ENCODE data around the gene DRD3. TPM values are rescaled to one million over a fixed set of nuclear protein-coding genes. Genes with fewer than 3 reads are reported as not detected.
A peak's percentile ranks its signal among the peaks of the same experiment; 100 is the strongest.

DRD3 gene
- total and polyA plus RNA-seq, 4 donors = not detected

- WGBS = 10% methylated on average over 2 of the region's 2 CpGs
- H3K9me3 ChIP-seq (ENCODE audit: control insufficient read depth in 4 of 4, low read length in 3 of 4) = peaks cover 0 to under 1% (median 0%) of the 10 kb centered on the region in 4 donors
- no peaks in the 10 kb centered on the region for H3K36me3 ChIP-seq (ENCODE audit: control insufficient read depth in 4 of 4, insufficient read depth in 3 of 4, low read depth in 1 of 4, low read length in 3 of 4)
- H3K27ac ChIP-seq (ENCODE audit: low read depth in 1 of 2, low read length in 2 of 2) = no peak overlapping the region
- H3K4me3 ChIP-seq (ENCODE audit: low read depth in 1 of 3, low read length in 3 of 3) = no peak overlapping the region
- peaks cover 0 to 3% (median 0%) of the 10 kb centered on the region in 4 donors for H3K27me3 ChIP-seq (ENCODE audit: control insufficient read depth in 4 of 4, insufficient read depth in 4 of 4, low read length in 3 of 4)
- H3K4me1 ChIP-seq (ENCODE audit: control insufficient read depth in 4 of 4, insufficient read depth in 4 of 4, low read length in 3 of 4) = no peaks in the 10 kb centered on the region
- DNase-seq (ENCODE audit: low spot score) = no peak
- no peak overlapping the region for H3K9ac ChIP-seq (ENCODE audit: low read depth in 1 of 2, low read length in 2 of 2)
- TF ChIP-seq FOXA1 (IDR thresholded peaks at IDR 0.05) (no peak), CTCF (IDR thresholded peaks at IDR 0.05; ENCODE audit: low read depth, low read length, missing input control) (peak; percentile 34), RAD21 (IDR thresholded peaks at IDR 0.05) (peak; percentile 50 to 67)
These were observed 723 bp upstream of the DRD3 start for GRCh38 chr3:114179575-114179974.

- DNase-seq (ENCODE audit: low spot score) = no peak
- no peak overlapping the region for H3K27ac ChIP-seq (ENCODE audit: low read depth in 1 of 2, low read length in 2 of 2)
- H3K4me1 ChIP-seq (ENCODE audit: control insufficient read depth in 4 of 4, insufficient read depth in 4 of 4, low read length in 3 of 4) = no peaks in the 10 kb centered on the region
- H3K9ac ChIP-seq (ENCODE audit: low read depth in 1 of 2, low read length in 2 of 2) = no peak overlapping the region
- H3K9me3 ChIP-seq (ENCODE audit: control insufficient read depth in 4 of 4, low read length in 3 of 4) = no peaks in the 10 kb centered on the region
- no peak overlapping the region for H3K4me3 ChIP-seq (ENCODE audit: low read depth in 1 of 3, low read length in 3 of 3)
- peaks cover 0 to under 1% (median 0%) of the 10 kb centered on the region in 4 donors for H3K27me3 ChIP-seq (ENCODE audit: control insufficient read depth in 4 of 4, insufficient read depth in 4 of 4, low read length in 3 of 4)
- TF ChIP-seq JUND (IDR thresholded peaks at IDR 0.05) (no peak), FOXA2 (IDR thresholded peaks at IDR 0.05) (no peak), YY1 (IDR thresholded peaks at IDR 0.05) (no peak), RAD21 (IDR thresholded peaks at IDR 0.05) (no peak), CTCF (IDR thresholded peaks at IDR 0.05; ENCODE audit: low read depth, low read length, missing input control) (no peak), NR2F2 (IDR thresholded peaks at IDR 0.05) (no peak), HNF4G (IDR thresholded peaks at IDR 0.05) (no peak), TAF1 (conservative IDR thresholded peaks at IDR 0.05) (no peak), REST (IDR thresholded peaks at IDR 0.05) (no peak), SP1 (IDR thresholded peaks at IDR 0.05) (no peak), GABPA (IDR thresholded peaks at IDR 0.05 in 1 of 2, conservative IDR thresholded peaks at IDR 0.05 in 1 of 2) (no peak), ZBTB33 (IDR thresholded peaks at IDR 0.05) (no peak), MAX (IDR thresholded peaks at IDR 0.05) (no peak), RXRA (IDR thresholded peaks at IDR 0.05) (no peak), FOXA1 (IDR thresholded peaks at IDR 0.05) (no peak), ATF3 (IDR thresholded peaks at IDR 0.05) (no peak), EGR1 (IDR thresholded peaks at IDR 0.05; ENCODE audit: low read depth in 2 of 2) (no peak)
- no peaks in the 10 kb centered on the region for H3K36me3 ChIP-seq (ENCODE audit: control insufficient read depth in 4 of 4, insufficient read depth in 3 of 4, low read depth in 1 of 4, low read length in 3 of 4)
These were observed 2.0 kb downstream of the DRD3 start for GRCh38 chr3:114176890-114177289.

Data from liver (tissue), 9 donors.